Peyer's patch (tissue), 4 donors: ENCODE results near the gene STEAP2. TPM values are rescaled to one million over a fixed set of nuclear protein-coding genes. Genes with fewer than 3 reads are reported as not detected.

Experiments
- DNase-seq, 3 donors: peaks; one replicate each; pipeline ENCODE4 v3.0.0-alpha.2; 2017 to 2019
- H3K27ac ChIP-seq, 4 donors: fragments of 200-600 bp; sonication (generic); one replicate each; pipeline ENCODE4 v1.5.1; 2016 to 2019
- H3K27me3 ChIP-seq, 2 donors: fragments of 200-600 bp; sonication (generic); one replicate each; pipeline ENCODE4 v1.5.1; 2019
- H3K36me3 ChIP-seq, 3 donors: fragments of 200-600 bp; sonication (generic); one replicate each; pipeline ENCODE4 v1.5.1; 2016 to 2019
- H3K4me1 ChIP-seq, 4 donors: fragments of 200-600 bp; sonication (generic); one replicate each; pipeline ENCODE4 v1.5.1; 2016 to 2019
- H3K4me3 ChIP-seq, 4 donors: fragments of 200-600 bp; sonication (generic); 1 replicate in 3 of 4; 2 replicates in 1 of 4; pipeline ENCODE4 v1.5.1; 2016 to 2019; ENCODE audit warnings: mild to moderate bottlenecking in 1 of 4
- H3K9me3 ChIP-seq, 4 donors: fragments of 200-600 bp; sonication (generic); one replicate each; pipeline ENCODE4 v1.5.1; 2016 to 2019; ENCODE audit warnings: mild to moderate bottlenecking in 1 of 4
- CTCF ChIP-seq, 6 experiments: fragments of 450-650 bp in 4 of 6; fragments of 200-600 bp in 2 of 6; sonication (generic) in 1 of 6; IDR thresholded peaks; one replicate each; pipeline ENCODE4 v1.5.1; 2017 to 2019; ENCODE audit warnings: antibody characterized with exemption in 6 of 6, mild to moderate bottlenecking in 3 of 6, moderate library complexity in 1 of 6
- POLR2A ChIP-seq, 2 donors: fragments of 450-650 bp; IDR thresholded peaks; one replicate each; pipeline ENCODE4 v1.5.1; 2017; ENCODE audit warnings: antibody characterized with exemption in 2 of 2, mild to moderate bottlenecking in 2 of 2, moderate library complexity in 2 of 2
- total RNA-seq, 4 donors: library from RNA; depleted of rRNA; stranded (reverse); fragments of >200 nt; gene quantifications; one replicate each; pipeline ENCODE4 v1.1.0, GENCODE V29; 2016

The STEAP2 gene
- total RNA-seq, 4 donors from 2014 or later: 8.3 to 22.4 (median 17.4) TPM

DNA sequence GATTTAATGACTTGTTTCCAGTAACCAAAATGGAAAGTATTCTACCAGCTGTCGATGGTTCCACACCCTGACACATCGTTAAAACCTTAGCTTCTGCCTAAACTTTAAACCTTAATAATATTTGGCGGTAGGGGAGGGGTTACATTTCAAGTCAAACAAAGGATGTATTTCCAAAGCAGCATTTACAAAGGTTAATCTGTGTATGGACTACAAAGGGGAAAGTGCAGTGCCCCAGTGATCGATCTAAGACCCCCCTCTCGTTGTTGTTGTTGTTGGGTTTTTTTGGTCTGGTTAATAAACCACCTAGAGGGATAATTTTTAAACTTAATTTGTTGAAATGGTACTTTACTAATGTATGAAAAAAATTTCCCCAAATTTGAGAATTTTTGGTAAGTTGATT lies 1.1 kb upstream of the STEAP2 start:
- Histone ChIP-seq H3K4me3 (no peak overlapping the region), H3K27me3 (no peaks in the 10 kb centered on the region), H3K27ac (peak overlapping the region in 2 of 4 donors; percentile 77 to 86), H3K4me1 (no peaks in the 10 kb centered on the region), H3K9me3 (no peaks in the 10 kb centered on the region), H3K36me3 (no peaks in the 10 kb centered on the region)
- TF ChIP-seq CTCF (IDR thresholded peaks at IDR 0.05) (no peak), POLR2A (IDR thresholded peaks at IDR 0.05) (no peak)
- no peak for DNase-seq

GRCh38 chr7:90210981-90211380 lies 559 bp upstream of the STEAP2 start:
- peak in 1 of 3 donors; percentile 53 for DNase-seq
- Histone ChIP-seq H3K27ac (peak overlapping the region; percentile 65 to 86 (median 80)), H3K4me1 (no peaks in the 10 kb centered on the region), H3K27me3 (no peaks in the 10 kb centered on the region), H3K9me3 (no peaks in the 10 kb centered on the region), H3K36me3 (no peaks in the 10 kb centered on the region), H3K4me3 (peak overlapping the region; percentile 31 to 75 (median 62))
- TF ChIP-seq POLR2A (IDR thresholded peaks at IDR 0.05) (no peak), CTCF (IDR thresholded peaks at IDR 0.05) (no peak)

GRCh38 chr7:90212149-90212495 lies 582 bp downstream of the STEAP2 start:
- no peak for DNase-seq
- H3K27ac ChIP-seq: peak overlapping the region; percentile 65 to 86 (median 80)
- H3K27me3 ChIP-seq: no peaks in the 10 kb centered on the region
- no peak for TF ChIP-seq POLR2A (IDR thresholded peaks at IDR 0.05)
- TF ChIP-seq CTCF (IDR thresholded peaks at IDR 0.05): no peak
- no peaks in the 10 kb centered on the region for H3K9me3 ChIP-seq
- H3K4me3 ChIP-seq: peak overlapping the region; percentile 31 to 75 (median 62)
- no peaks in the 10 kb centered on the region for H3K4me1 ChIP-seq
- H3K36me3 ChIP-seq: no peaks in the 10 kb centered on the region

GRCh38 chr7:90213521-90213920 lies 2.0 kb downstream of the STEAP2 start:
- DNase-seq: no peak
- H3K4me3 ChIP-seq: no peak overlapping the region
- TF ChIP-seq POLR2A (IDR thresholded peaks at IDR 0.05): no peak
- no peak for TF ChIP-seq CTCF (IDR thresholded peaks at IDR 0.05)
- H3K4me1 ChIP-seq: no peaks in the 10 kb centered on the region
- H3K27ac ChIP-seq: no peak overlapping the region
- no peaks in the 10 kb centered on the region for H3K9me3 ChIP-seq
- H3K36me3 ChIP-seq: no peaks in the 10 kb centered on the region
- no peaks in the 10 kb centered on the region for H3K27me3 ChIP-seq

DNA sequence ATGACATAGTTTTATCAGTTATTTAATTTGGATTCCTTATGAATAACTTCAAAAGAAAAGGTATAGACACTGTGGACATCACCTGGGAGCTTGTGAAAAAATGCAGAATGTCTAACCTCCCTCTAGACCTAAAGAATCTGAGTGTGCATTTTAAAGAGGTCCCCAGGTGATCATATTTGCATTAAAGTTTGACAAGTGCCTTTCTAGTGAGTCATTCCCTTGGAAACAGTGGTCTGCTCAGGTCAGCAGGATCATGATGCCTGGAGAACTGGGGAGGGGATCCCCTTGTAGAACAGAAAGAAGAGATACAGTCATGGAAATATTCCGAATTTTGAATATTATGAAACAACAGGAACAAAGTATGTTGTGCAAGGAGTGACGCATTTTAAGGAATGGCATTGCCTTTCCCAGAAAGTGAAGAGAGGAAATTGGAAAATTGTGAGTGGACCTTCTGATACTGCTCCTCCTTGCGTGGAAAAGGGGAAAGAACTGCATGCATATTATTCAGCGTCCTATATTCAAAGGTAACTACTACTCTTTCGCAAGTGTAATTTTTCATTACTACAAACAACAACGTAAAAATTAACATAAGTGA lies 4.6 kb downstream of the STEAP2 start:
- H3K27me3 ChIP-seq: no peaks in the 10 kb centered on the region
- no peak for DNase-seq
- no peak overlapping the region for H3K27ac ChIP-seq
- no peaks in the 10 kb centered on the region for H3K9me3 ChIP-seq
- no peaks in the 10 kb centered on the region for H3K4me1 ChIP-seq
- TF ChIP-seq POLR2A (IDR thresholded peaks at IDR 0.05) (no peak), CTCF (IDR thresholded peaks at IDR 0.05) (no peak)
- H3K36me3 ChIP-seq: no peaks in the 10 kb centered on the region
- H3K4me3 ChIP-seq: no peak overlapping the region

DNA sequence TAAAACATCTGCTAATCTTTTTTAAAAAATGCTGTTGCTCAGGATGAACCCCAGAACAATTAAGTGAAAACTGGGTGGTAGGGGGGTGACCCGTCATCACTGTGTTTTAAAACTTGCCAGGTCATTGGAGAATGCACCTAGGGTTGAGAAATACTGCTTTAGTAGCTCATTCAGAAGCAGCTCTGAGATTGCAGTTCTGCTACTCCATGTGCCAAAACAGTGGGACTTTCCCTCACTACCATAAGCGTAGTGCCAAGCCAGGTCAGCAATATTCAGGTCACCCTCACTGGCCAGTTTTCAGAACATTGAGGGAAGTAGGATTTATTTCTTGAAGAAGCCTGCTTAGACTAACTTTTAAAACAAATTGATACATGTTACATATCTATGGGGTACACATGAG lies 5.2 kb downstream of the STEAP2 start:
- H3K27me3 ChIP-seq: no peaks in the 10 kb centered on the region
- H3K36me3 ChIP-seq: no peaks in the 10 kb centered on the region
- H3K4me1 ChIP-seq: no peaks in the 10 kb centered on the region
- no peak overlapping the region for H3K4me3 ChIP-seq
- DNase-seq: no peak
- H3K27ac ChIP-seq: no peak overlapping the region
- no peaks in the 10 kb centered on the region for H3K9me3 ChIP-seq
- TF ChIP-seq POLR2A (IDR thresholded peaks at IDR 0.05) (no peak), CTCF (IDR thresholded peaks at IDR 0.05) (no peak)
